CD1c-positive myeloid dendritic cell (primary cell): ENCODE data around the gene PRRT1B.
"Not testable (repeated sequence)": the region's sequence is repeated elsewhere in the genome, so short reads cannot be mapped to it uniquely, and the experiment has no call there.

ENCODE experiments used
- DNase-seq: peaks from one replicate; pipeline ENCODE4 v3.0.0-alpha.2; 2016; ENCODE audit errors: extremely low spot score

The PRRT1B gene

DNA sequence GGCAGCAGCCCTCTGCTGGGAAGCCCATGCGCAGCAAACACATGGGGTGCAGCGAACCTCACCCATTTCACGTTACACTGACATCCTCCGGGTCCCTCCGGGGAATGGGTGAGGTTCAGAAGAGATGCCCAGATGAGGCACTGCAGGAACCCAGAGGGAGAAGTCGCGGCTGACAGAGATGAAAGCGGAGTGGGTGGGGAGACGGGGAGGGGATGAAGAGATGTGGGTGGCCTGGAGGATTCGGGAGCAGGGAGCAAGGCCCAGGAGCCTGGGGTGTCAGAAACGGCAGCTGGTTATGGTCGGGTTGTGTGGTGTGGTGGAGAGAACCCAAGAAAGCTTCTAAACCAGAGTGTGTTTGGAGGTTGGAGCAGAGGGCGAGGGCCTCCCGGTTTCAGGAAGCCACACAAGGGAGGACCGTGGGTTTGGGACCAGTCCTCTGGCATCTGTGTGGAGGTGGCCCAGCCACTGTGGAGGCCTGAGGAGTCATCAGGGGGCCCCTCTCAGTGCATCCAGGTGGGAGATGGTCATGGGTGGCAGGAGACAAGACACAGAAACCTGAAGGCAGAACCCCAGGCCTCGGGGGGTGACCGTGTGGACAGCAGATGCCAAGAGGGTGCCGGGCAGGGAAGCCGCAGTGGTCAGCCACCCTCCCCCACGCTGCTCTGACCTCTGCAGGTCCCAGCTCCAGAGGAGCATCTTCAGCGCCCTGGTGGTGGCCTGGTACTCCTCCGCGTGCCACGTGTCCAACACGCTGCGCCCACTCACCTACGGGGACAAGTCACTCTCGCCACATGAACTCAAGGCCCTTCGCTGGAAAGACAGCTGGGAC, 22.9 kb upstream of the PRRT1B start:
- DNase-seq: no peak

DNA sequence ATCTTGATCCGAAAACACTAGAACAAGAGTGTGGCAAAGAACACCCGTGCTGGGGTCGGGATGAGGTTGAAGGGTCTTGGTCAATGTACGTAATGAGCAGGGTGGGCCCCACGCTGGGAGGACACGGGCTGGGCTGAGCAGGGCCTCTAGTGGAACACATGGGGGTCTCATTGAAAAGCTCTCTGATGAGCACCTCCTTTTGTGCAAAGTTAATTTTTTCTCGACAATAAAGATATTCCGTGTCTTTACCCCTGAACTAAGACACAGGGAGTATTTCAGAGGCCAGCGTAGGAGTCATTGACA, 22.3 kb upstream of the PRRT1B start:
- no peak for DNase-seq

DNA sequence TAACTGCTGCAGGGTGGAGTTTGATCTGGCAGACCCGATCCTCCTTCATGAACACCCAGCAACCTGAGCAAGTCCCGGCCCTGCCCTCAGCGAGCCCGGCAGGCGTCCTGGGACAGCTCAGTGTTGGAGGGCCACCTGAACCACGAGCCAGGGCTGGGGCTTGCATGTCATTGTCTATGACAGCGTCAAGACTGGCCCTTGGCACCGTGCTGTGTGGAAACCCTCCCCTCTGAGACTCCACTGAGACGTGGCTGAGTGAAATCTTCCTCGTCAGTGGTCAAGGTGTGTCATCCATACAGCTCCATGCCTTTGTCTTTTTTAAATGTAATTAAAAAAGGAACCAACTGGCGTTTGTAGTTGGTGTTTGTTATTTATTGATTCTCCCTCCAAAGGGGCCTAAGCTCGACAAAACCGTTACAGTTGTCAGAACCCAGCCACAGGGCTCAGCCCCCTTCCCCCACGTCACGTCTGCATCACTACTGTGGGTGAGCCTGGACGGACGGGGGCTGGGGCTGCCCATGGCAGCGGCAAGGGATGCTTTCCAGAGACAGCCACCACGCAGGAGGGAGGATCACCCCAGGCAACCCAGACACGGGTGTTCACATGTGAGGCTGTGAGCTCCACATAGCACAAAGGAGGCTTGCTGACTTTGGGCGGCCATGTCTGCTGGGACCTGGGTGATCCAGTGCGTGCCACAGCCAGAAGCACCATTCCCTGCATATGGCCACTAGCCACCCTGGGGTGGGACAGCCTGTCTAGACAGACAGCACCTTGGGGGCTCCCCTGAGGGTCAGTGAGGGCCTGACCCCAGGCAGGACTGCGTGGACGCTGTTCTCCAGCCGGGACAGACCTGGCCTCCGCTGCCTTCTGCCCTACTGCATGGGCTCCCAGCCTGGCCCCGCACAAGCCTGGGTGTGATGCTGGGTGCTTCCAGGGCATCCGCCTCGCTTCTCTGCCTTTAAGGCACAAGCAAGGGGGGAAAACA, 21.6 kb upstream of the PRRT1B start:
- DNase-seq: no peak

DNA sequence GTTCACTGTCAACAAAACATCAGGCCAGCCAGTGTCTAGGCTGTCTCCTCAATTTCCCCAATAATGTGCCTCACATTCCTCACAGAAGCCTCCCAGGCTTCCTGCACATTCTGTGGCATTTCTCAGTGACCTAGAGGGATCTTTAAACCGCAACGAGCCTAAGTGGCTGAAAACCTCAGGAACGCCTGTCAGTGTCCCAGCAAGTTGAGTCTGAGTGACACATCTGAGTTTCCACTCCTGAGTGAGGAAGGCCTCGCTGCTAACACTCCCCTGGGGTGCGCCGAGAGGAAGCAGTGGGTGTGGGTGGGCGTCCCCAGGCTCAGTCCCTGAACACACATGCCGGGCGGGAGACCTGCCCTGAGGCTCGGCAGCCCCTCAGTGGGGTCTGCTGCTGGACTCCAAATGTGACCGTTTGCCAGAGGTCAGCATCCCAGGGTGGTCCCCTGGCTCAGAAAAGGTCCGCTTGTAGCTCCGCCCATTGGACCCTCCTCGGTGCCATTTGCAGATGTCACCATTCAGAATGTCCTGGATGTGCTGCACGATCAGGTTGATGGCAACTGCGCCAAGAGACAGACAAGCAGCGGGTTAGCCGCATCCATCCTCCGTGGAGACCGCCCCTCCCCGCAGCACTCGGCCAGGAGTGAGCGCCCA, 20.5 kb upstream of the PRRT1B start:
- no peak for DNase-seq

DNA sequence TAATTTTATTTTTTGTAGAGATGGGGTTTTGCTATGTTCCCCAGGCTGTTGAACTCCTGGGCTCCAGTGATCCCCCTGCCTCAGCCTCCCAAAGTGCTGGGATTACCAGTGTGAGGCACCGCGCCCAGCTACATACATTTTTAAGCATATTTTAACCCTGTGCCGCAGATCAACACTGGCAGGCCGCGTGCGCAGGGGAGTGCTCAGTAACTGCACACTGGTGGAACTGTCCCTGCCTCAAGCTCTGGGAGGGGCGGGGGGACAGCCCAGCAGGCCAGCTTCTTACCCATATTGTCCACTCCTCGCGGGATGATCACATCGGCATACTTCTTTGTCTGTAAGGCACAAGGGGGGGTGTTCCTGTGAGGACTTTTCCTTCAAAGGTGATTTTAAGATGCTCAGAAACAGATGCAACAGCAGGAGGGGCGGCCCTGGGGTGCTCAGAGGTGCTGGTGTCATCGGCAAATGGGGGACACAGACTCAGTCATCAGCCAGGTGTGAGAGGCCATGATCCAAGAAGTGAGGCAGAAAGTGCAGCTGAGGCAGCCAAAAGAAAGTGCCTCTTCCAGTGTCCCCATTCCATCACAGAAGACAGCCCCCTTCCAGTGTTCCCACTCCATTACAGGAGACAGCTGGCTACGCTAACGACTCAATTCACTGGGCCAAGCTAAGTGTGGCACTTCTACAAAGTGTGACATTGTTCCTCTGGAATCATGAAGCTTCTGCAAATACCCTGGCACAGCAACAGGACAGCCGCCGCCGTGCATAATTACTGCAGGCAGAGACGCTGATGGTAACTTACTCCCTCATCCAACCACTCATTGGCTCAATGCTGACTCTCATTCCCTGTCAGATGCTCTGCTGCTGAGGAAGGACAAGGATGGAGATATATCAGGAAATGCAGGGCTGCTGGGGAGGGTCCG, 19.4 kb upstream of the PRRT1B start:
- DNase-seq: no peak

DNA sequence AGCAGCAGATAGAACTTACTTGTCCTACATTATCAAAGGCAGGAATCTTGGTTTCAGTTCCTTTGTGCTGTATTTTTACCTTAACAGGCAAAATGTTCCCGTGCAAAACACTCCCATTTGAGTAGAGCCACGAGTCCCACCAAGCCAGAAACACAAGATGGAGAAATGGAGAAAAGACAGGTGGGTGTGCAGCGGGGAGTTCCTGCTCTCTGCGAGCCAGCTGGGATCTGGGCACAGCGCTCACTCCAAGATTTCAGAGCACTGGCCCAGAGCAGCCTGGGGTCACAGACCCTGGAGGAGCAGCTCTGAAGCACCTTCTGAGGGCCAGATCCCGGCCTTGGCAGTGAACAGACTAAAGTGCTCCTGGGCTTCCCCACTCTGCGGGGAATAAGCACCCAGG, 17.1 kb upstream of the PRRT1B start:
- DNase-seq: no peak

DNA sequence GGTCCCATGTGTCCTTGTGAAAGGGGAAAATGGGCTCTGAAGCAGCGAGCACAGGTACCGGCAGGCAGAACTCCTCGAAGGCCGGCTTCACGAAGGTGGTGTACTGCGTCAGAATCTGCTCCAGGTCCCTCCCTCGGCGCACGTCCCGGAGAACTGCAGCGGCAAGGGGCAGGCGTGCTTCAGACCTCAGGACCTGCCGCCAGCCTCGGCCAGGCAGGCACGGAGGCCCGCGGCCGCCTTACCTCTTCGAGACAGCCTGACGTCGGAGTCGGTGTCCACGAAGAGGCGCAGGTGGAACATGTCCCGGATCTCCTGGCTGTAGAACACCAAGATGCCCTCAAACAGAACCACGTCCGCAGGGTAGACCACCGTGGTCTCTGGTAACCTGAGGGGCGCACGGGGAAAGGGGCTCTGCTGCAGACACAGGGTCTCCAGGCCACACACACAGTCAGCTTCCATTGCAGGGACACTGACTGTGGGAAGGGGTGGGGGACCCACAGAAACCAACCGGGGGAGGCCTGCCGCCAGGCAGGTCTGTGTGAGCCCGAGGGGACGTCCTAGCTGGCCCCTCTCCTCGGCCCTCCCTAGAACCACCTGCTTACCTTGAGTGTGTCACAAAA, 16.3 kb upstream of the PRRT1B start:
- no peak for DNase-seq

DNA sequence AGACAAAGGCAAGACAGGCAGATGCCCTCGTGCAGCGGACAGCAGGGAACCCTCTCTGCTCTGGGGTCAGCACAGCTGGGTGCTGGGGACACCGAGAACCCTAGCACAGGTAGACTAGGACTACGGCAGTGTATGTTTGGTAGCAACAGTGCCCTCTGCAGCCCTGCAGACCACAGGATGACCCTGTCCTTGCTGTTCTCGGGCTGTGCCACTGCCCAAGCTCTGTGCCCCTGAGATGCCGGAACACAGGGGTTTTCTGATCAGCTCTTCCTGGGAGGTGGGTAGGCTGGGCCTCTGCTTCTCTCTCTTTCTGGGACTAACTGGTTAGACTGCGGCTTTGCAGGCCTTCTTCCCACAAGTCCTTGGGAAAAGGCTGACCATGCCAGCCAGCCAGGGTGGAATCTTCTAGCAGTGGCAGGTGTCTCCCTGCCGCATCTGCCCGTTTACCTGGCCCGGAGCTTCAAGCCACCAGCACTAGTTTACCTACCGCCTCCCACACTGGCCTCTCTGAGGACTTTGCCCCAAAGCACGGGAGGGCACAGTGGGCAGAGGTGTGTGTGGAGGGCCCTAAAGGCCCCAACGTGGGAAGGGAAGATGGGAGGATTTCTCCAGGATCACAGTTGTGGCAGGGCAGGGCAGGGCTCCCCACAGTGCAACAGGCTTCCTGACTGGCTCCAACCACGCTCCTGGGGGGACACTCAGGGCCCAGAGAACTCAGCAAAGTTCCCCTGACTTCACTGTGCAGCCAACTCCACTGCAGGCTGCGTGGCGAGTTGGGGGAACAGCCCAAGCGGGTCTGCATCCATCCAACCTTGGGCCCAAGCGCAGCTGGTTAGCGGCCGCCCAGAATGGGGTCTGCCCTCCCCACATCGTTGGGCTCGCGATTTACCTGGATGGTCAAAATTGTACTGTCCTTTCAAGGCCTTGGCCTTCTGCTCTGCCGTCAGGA, 15.5 kb upstream of the PRRT1B start:
- no peak for DNase-seq

DNA sequence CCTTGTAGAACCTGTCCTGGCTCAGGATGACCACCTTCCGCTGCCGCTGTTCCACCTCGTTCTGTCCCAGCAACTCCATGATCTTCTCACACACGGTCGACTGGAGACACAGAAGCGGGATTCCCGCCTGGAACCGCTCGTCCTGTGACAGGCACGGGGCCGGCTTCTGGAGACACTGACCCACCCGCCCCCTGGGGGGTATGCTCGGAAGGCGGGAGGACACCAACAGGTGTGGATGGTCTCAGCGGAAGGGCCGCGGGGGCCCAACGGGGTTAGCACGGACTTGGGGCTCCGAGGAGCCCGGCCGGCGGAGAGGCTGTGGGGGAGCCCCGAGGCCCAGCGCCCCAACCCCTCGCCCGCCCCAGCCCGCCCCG, 14.8 kb upstream of the PRRT1B start:
- DNase-seq: no peak

DNA sequence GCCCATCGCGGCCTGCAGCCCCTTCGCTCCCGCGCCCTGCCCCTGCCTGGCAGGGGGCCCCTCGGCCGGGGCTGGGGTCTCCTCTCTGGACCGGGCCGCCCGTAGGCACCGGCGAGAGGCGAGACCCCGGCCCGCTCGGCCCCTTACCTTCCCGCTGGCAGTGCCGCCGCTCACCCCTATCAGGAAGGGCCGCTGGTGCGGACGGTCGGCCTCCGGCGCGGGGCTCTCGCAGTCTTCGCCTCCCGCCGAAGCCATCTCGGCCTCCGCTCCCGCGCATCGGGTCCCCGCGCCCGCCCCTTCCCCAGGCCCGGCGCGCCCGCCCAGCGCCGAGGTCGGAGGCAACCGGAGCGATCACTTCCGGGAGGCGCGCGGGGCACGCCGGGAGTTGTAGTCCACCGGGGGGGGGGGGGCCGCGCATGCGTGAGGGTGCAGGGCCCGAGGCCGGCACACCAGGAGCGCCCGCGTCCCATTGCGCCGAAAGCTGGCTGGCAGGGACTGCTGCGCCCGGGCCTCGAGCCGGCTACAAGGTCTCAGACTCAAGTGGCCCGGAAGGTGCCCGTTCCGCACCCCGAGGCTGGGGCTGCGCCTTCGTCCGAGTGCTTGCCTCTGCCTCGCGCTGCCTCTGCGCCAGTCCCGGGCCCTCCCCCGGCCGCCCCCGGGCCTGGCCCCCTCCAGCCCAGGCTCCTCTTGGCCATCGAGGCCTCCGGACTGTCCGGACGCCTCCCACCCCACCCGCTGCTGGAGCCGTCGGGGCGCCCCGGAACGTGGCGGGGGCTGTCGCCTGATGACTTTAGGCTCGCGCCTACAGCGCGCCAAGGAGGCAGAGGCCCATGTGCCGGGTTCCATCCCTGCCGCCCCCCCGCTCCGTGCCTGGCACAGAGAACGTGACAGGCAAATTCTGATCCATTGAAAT, 14.1 kb upstream of the PRRT1B start, which contains the start of gene UCK1:
Gene UCK1, minus strand, starts transcription at position 344 of the 913 bp plus-strand sequence. Its CDS starts 89 bp downstream, at position 255.
- DNase-seq: peak; percentile 89

DNA sequence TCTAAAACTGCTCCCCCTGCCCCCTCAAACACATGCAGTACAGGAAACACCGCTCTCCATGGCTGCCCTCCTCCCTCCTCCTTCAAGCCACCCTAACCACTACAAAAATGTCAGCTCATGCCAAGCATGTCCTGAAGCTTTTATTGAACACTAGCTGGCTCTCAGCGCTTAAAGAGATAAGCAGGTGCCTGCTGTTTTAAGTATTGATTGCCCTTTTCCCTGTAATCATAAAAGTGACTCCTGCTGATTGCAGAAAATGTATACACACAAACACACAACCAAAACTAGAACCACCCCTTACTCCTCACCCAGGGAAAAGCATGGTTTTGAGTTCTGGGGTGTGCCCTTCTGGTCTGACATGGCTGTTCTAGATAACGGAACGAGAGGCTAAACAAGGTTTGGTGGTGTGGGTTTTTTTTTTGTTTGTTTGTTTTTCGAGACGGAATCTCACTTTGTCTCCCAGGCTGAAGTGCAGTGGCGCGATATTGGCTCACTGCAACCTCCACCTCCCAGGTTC, 10.5 kb upstream of the PRRT1B start:
- no peak for DNase-seq

DNA sequence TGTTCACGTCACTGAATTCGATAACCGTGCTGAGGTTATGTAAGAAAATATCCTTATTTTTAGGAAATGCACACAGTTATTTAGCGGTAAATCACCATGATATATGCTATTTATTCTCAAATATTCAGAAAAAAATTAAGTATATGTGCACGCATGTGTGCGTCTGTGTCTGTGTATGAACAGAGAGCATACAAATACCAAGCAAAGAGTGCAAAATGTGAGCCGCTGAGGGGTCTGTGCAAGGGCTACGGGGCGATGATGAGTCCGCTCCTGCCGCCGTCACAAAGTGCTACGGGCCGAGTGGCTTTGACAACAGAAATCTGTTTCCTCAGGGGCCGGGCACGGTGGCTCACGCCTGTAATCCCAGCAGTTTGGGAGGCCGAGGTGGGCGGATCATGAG, 7.4 kb upstream of the PRRT1B start:
- no peak for DNase-seq

DNA sequence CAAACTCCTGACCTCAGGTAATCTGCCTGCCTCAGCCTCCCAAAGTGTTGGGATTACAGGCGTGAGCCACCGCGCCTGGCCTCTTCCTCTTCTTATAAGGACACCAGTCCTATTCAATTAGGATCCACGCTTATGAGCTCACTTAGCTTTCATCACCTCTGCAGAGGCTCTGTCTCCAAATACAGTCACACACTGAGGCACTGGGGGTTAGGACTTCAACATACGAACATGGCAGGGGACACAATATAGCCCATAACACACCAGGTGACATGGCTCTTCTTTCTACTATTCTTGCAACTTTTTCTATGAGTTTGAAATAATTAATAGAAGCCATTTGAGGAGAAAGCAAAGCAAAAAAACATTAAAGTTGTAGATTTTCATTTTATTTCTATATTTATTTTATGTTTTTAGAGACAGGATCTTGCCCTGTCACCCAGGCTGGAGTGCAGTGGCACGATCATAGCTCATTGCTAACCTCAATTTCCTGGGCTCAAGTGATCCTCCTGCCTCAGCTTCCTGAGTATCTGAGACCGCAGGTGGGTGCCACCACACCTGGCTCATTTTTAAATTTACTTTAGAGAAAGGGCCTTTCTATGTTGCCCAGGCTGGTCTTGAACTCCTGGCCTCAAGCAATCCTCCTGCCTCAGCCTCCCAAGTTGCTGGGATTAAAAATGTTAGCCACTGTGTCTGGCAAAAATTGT, 6.0 kb upstream of the PRRT1B start:
- DNase-seq: no peak

DNA sequence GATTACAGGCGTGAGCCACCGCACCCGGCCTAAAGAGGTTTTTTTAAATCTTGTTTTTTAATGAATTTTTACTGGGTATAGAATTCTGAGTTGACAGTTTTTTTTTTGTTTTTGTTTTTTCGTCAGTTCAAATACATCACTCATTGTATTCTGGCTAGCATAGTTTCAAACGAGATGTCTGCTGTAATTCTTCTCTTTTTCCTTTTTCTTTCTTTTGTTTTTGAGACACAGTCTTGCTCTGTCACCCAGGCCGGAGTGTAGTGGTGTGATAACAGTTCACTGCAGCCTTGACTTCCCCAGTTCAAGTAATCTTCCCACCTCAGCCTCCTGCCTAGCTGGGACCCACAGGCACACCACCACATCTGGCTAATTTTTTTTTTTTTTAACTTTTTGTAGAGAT, 2.2 kb upstream of the PRRT1B start:
- no peak for DNase-seq

DNA sequence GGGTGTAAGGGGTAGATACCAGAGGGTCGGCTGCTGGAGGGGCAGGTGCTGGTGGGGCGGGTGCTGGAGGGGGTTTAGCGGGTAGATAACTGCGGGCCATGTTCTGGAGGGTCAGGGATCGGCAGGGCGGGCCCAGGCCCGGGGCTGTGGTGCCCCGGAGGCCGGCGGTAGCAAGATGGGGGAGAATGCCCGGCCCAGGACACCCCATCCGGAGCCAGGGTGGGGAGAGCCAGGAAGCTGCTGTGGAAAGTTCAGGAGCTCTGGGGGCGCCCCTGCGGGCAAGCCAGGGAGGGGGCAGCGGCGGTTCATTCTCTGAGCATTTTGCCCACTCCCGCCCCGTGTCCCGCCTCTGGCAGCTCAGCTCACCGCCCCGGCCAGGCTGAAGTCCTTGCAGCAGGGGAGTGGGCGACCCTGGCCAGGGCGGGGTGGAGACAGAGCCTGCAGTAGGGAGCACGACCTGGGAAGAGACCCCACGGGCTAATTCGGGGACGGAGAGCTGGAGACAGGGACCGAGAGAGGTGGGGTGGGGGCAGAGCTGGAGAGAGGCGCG, 538 bp downstream of the PRRT1B start:
- DNase-seq: no peak

DNA sequence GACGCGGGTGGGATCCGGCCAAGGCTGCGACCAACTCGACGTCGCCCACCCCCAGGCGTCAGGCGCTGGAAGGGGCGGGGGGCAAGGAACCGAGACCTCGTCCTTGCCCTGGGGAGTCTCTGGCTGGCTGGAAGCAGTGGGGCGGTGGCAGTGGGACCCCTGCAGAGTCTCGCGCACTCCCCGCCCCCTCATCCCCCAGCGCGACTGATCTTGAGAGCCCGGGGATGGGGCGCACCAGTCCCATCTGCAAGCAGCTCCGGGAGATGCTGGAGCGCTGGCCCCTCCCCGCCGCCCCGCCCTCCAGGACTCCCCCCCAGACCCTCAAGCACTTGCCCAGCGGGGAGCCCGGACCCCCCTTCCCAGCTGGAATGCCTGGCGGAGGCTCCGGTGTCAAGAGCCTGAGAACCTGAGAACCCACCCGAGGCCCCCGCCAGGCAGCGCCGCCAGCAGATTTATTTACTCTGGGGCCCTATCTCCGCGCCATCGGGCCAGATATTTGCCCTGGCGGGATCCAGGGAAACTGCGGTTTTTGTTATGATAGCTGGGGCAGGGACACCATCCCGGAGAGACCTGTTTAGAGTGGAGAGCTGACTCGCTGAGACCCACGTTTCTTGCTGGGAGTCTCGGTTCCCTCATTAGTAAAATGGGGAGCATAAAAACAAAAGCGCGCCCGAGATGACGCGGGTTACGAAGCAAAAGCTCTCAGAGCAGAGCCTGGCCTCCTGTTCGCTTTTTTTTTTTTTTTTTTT, 1.2 kb downstream of the PRRT1B start:
- DNase-seq: peak; percentile 33

DNA sequence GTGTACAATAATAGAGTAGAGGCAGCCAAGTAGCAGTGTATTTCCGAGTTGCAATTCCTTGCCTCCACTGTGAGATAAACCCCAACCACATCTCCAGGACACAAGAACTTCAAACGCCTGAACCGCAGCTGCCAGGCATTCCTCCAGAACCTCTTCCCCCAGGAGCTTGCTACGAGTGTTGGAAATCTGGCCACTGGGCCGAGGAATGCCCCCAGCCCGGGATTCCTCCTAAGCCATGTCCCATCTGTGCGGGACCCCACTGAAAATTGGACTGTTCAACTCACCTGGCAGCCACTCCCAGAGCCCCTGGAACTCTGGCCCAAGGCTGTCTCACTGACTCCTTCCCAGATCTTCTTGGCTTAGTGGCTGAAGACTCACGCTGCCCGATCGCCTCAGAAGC, 3.9 kb downstream of the PRRT1B start:
- not testable (repeated sequence) for DNase-seq
